HAP-1 (cell line): ENCODE results near the gene DLGAP1.
"Not testable (repeated sequence)": the region's sequence is repeated elsewhere in the genome, so short reads cannot be mapped to it uniquely, and the experiment has no call there.

ENCODE experiments used
- DNase-seq, 2 experiments: peaks; one replicate each; pipeline ENCODE4 v3.0.0-alpha.2; 2016 to 2020; ENCODE audit warnings: low spot score in 2 of 2
- H3K27me3 ChIP-seq: fragments of 250-450 bp; sonication (Bioruptor Pico); 2 replicates; pipeline ENCODE4 v1.5.1; 2020; ENCODE audit warnings: low read depth, mild to moderate bottlenecking, moderate library complexity
- H3K36me3 ChIP-seq: fragments of 250-450 bp; sonication (Bioruptor Pico); replicated peaks from 2 replicates; pipeline ENCODE4 v1.5.1; 2020; ENCODE audit warnings: mild to moderate bottlenecking
- H3K4me1 ChIP-seq: fragments of 250-450 bp; sonication (Bioruptor Pico); 2 replicates; pipeline ENCODE4 v1.5.1; 2020; ENCODE audit warnings: mild to moderate bottlenecking
- H3K4me3 ChIP-seq: fragments of 250-450 bp; sonication (Bioruptor Pico); 2 replicates; pipeline ENCODE4 v1.5.1; 2020; ENCODE audit warnings: mild to moderate bottlenecking, moderate library complexity
- H3K9me3 ChIP-seq: fragments of 250-450 bp; sonication (Bioruptor Pico); 2 replicates; pipeline ENCODE4 v1.5.1; 2020; ENCODE audit warnings: mild to moderate bottlenecking, moderate library complexity
- in situ Hi-C: fragments of 300-500 bp; cut with MboI; formaldehyde crosslinking; loops from 3 replicates; pipeline ENCODE4 v1.14.3; 2020; ENCODE audit warnings: low sequenced_read_pairs, inconsistent platforms, mixed read lengths

DLGAP1 gene

GRCh38 chr18:3480827-3481573, 974.1 kb downstream of the DLGAP1 start:
- DNase-seq, result no peak
- no peaks in the 10 kb centered on the region for H3K36me3 ChIP-seq
- peaks cover 13% of the 10 kb centered on the region for H3K4me1 ChIP-seq
- in situ Hi-C loops, result no loop called here
- H3K4me3 ChIP-seq, result no peak overlapping the region
- no peaks in the 10 kb centered on the region for H3K27me3 ChIP-seq
- H3K9me3 ChIP-seq, result no peaks in the 10 kb centered on the region

- DNase-seq, result no peak
- Histone ChIP-seq H3K9me3 (no peaks in the 10 kb centered on the region), H3K36me3 (no peaks in the 10 kb centered on the region), H3K4me3 (no peak overlapping the region), H3K4me1 (peaks cover 13% of the 10 kb centered on the region), H3K27me3 (no peaks in the 10 kb centered on the region)
- in situ Hi-C loops, result no loop called here
Observed at GRCh38 chr18:3479978-3480509, 975.1 kb downstream of the DLGAP1 start.

DNA sequence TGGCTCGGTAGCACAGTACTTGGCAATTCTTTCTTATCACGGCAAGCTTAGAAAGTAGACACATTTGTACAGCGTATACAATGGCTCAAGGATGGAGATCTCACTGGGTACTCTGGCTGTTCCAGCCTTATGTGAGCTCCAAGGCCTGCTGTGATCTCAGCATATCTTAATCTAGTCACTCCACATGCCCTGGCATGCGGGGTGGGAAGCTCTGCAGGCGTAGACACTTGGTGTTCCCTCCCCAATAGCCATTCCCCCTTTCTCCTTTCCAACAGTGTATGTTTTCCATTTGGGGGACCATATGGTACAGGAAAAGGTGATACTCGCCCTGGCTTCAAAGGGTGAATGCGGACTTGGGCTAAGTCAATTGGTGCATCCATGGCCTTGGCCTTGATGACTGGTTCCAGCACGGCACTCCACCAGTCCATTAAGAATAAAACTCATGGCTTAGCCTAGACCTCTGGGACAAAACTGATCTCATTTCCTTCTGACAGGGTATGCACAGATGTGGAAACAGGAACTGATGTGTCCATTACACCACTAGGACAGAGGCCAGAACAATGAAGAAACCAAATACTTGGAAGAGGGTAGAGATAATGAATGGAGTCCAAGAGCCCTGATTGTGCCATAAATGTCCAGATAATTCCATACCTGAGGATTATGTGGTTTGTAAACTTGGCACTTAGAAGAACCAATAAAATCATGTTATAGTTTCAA, 976.7 kb downstream of the DLGAP1 start:
- peaks cover 13% of the 10 kb centered on the region for H3K4me1 ChIP-seq
- no peaks in the 10 kb centered on the region for H3K27me3 ChIP-seq
- in situ Hi-C loops, result no loop called here
- no peaks in the 10 kb centered on the region for H3K9me3 ChIP-seq
- H3K36me3 ChIP-seq, result no peaks in the 10 kb centered on the region
- H3K4me3 ChIP-seq, result no peak overlapping the region
- no peak for DNase-seq

- no peaks in the 10 kb centered on the region for H3K9me3 ChIP-seq
- H3K27me3 ChIP-seq, result no peaks in the 10 kb centered on the region
- in situ Hi-C loops, result no loop called here
- H3K4me1 ChIP-seq, result no peaks in the 10 kb centered on the region
- H3K36me3 ChIP-seq, result no peaks in the 10 kb centered on the region
- H3K4me3 ChIP-seq, result no peak overlapping the region
- DNase-seq, result no peak
Observed at GRCh38 chr18:3472681-3473544, 982.2 kb downstream of the DLGAP1 start.

DNA sequence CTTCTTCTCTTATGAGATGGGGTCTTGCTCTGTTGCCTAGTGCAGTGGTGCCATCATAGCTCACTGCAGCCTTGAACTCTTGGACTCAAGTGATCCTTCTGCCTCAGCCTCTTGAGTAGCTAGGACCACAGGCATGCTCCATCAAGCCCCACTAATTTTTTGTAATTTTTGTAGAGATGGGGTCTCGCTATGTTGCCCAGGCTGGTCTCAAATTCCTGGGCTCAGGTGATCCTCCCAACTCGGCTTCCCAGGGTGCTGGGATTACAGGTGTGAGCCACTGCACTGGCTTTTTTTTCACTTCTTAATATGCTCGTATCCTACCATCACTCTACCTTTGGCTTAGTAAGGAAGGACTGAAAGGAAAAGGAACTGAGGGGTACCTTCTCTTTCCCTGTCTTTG, 983.0 kb downstream of the DLGAP1 start:
- in situ Hi-C loops, H3K4me3 ChIP-seq, DNase-seq, H3K4me1 ChIP-seq, H3K36me3 ChIP-seq, H3K27me3 ChIP-seq, H3K9me3 ChIP-seq: not testable (repeated sequence)

DNA sequence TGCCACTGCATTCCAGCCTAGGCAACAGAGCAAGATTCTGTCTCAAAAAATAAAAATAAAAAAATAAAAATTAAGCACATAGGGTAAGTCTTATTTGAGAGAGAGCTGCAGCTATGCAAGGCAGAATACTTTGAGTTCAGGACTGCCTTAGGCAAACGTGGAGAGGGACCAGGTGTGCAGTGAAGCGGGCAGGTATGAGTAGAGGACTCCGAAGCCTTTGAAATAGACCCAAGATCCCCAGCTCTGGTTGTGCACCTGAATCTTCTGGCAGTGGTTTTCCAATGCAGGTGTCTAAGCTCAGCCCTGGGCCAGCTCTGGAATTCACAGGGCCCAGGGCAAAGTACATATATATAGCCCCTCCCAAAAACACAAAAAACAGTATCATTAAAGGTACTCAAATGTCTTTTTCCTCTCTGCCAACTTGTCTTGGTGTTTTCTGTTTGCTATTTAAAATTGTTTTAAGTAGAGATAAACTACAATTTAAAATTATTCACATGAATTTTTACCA, 983.9 kb downstream of the DLGAP1 start:
- no peaks in the 10 kb centered on the region for H3K9me3 ChIP-seq
- DNase-seq, result no peak
- H3K4me3 ChIP-seq, result no peak overlapping the region
- no peaks in the 10 kb centered on the region for H3K27me3 ChIP-seq
- H3K4me1 ChIP-seq, result no peaks in the 10 kb centered on the region
- in situ Hi-C loops, result no loop called here
- H3K36me3 ChIP-seq, result no peaks in the 10 kb centered on the region

GRCh38 chr18:3468833-3469232, 986.3 kb downstream of the DLGAP1 start:
- H3K9me3 ChIP-seq, result no peaks in the 10 kb centered on the region
- H3K36me3 ChIP-seq, result no peaks in the 10 kb centered on the region
- DNase-seq, result no peak
- no peak overlapping the region for H3K4me3 ChIP-seq
- no peaks in the 10 kb centered on the region for H3K27me3 ChIP-seq
- H3K4me1 ChIP-seq, result no peaks in the 10 kb centered on the region
- in situ Hi-C loops, result no loop called here

GRCh38 chr18:3468066-3468705, 986.9 kb downstream of the DLGAP1 start:
- H3K9me3 ChIP-seq, result no peaks in the 10 kb centered on the region
- DNase-seq, result no peak
- in situ Hi-C loops, result no loop called here
- no peak overlapping the region for H3K4me3 ChIP-seq
- no peaks in the 10 kb centered on the region for H3K36me3 ChIP-seq
- H3K4me1 ChIP-seq, result peaks cover 2% of the 10 kb centered on the region; the same call in 1 of the 2 replicates
- no peaks in the 10 kb centered on the region for H3K27me3 ChIP-seq

DNA sequence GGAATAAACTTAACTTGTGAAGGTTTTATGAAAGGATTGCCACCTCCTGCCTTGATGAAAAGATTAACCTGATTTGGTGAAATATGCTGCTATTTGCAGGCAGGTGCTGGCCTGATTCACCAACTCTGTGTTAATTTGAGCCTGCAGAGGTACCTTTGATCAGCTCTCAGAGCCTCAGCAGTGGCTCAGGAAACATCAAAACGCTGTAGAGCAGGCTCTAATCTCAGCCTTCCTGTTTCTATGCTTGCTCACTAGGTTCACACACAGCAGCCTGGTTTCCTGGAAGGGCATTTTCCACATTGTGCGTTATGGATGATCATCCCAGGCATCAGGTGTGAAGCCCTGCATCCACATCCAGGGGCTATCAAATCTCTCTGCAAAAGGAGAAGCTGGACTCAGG, 988.2 kb downstream of the DLGAP1 start:
- DNase-seq, result no peak
- Histone ChIP-seq H3K4me3 (no peak overlapping the region), H3K9me3 (no peaks in the 10 kb centered on the region), H3K4me1 (peaks cover 7% of the 10 kb centered on the region; the same call in 1 of the 2 replicates), H3K27me3 (no peaks in the 10 kb centered on the region), H3K36me3 (no peaks in the 10 kb centered on the region)
- in situ Hi-C loops, result no loop called here

DNA sequence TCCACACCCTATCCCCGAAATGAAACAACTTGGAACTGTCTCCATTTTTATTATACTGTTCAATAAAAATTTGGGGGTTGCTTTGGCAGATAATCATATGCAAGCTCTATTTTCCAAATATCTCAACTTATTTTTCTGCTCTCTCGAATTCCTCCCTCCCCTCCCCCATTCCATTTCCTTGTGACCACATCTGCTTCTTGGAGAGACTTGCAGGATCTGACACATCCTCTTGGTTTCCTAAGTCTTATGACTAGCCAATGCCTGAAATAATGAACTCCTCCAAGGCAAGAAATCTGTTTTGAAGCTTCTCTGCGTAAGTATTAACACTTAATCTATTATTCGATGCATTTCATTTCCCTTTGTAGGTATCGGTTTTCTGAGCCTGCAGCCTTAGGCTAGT, 989.1 kb downstream of the DLGAP1 start:
- in situ Hi-C loops, result no loop called here
- DNase-seq, result no peak
- H3K9me3 ChIP-seq, result 0 out of 2 replicates have a peak, but pooled peaks cover 4% of the 10 kb centered on the region
- H3K27me3 ChIP-seq, result no peaks in the 10 kb centered on the region
- no peak overlapping the region for H3K4me3 ChIP-seq
- peaks cover 7% of the 10 kb centered on the region; the same call in 1 of the 2 replicates for H3K4me1 ChIP-seq
- H3K36me3 ChIP-seq, result no peaks in the 10 kb centered on the region

- Histone ChIP-seq H3K4me1 (peaks cover 7% of the 10 kb centered on the region; the same call in 1 of the 2 replicates), H3K4me3 (no peak overlapping the region), H3K27me3 (no peaks in the 10 kb centered on the region), H3K9me3 (peaks cover 5% of the 10 kb centered on the region; the same call in 1 of the 2 replicates), H3K36me3 (peaks cover 23% of the 10 kb centered on the region)
- in situ Hi-C loops, result no loop called here
- peak in 1 of 2 experiments; percentile 54 for DNase-seq
Observed at GRCh38 chr18:3463051-3463450, 992.1 kb downstream of the DLGAP1 start.

GRCh38 chr18:3461704-3462103, 993.4 kb downstream of the DLGAP1 start:
- DNase-seq, result no peak
- Histone ChIP-seq H3K36me3 (peaks cover 37% of the 10 kb centered on the region), H3K4me3 (no peak overlapping the region), H3K27me3 (no peaks in the 10 kb centered on the region), H3K4me1 (peaks cover 7% of the 10 kb centered on the region; the same call in 1 of the 2 replicates), H3K9me3 (peaks cover 5% of the 10 kb centered on the region; the same call in 1 of the 2 replicates)
- in situ Hi-C loops, result no loop called here
